Measurements from ENCODE around the gene KCNJ16.

The KCNJ16 gene

DNA sequence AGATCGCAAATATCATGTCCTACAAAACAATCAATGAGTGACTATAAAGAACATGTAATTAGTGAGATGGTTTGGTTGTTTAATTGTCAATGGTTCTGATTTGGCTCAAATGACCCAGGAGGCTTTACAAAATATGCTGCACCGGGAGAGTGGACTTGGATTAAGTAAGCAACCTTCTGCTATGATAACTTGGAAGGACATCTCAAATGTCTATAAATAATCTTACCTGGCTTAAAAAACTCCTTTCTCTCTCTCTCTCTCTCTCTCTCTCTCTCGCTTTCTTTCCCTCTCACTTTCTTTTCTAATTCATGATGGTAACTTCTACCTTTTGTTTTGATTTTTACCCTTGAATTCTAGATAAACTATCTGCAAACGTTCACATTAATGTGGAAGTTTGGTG lies 108.5 kb downstream of the KCNJ16 start:
- no peaks in the 10 kb centered on the region for H3K9me2 ChIP-seq (replicated peaks; ENCODE audit: control insufficient read depth, low read length)
- H3K27ac ChIP-seq (ENCODE audit: low read depth, low read length), result no peak overlapping the region
- H3K27me3 ChIP-seq (ENCODE audit: control insufficient read depth, low read length), result no peaks in the 10 kb centered on the region; the same call in 1 of the 2 replicates
- TF ChIP-seq, protein P1, sequence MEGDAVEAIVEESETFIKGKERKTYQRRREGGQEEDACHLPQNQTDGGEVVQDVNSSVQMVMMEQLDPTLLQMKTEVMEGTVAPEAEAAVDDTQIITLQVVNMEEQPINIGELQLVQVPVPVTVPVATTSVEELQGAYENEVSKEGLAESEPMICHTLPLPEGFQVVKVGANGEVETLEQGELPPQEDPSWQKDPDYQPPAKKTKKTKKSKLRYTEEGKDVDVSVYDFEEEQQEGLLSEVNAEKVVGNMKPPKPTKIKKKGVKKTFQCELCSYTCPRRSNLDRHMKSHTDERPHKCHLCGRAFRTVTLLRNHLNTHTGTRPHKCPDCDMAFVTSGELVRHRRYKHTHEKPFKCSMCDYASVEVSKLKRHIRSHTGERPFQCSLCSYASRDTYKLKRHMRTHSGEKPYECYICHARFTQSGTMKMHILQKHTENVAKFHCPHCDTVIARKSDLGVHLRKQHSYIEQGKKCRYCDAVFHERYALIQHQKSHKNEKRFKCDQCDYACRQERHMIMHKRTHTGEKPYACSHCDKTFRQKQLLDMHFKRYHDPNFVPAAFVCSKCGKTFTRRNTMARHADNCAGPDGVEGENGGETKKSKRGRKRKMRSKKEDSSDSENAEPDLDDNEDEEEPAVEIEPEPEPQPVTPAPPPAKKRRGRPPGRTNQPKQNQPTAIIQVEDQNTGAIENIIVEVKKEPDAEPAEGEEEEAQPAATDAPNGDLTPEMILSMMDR (IDR thresholded peaks at IDR 0.05; ENCODE audit: low read depth, low read length, poor library complexity, severe bottlenecking), result no peak
- no peak for TF ChIP-seq EZH2phosphoT487 (IDR thresholded peaks at IDR 0.05; ENCODE audit: borderline replicate concordance, low read length)
- no peaks in the 10 kb centered on the region for H3K36me3 ChIP-seq (ENCODE audit: control insufficient read depth, low read length)
- no peaks in the 10 kb centered on the region for H4K20me1 ChIP-seq (ENCODE audit: control insufficient read depth, insufficient read depth, low read depth, low read length)
- H3K4me1 ChIP-seq (ENCODE audit: control insufficient read depth, low read length), result no peaks in the 10 kb centered on the region
- H3K9me3 ChIP-seq (ENCODE audit: control insufficient read depth, insufficient read depth, low read length), result no peaks in the 10 kb centered on the region
- H3K4me2 ChIP-seq (ENCODE audit: low read length), result no peak overlapping the region
- H3K79me2 ChIP-seq (ENCODE audit: control insufficient read depth, low read length), result no peaks in the 10 kb centered on the region
- H3F3A ChIP-seq (ENCODE audit: control insufficient read depth, insufficient read depth), result no peaks in the 10 kb centered on the region
- H3K4me3 ChIP-seq (ENCODE audit: low read length), result no peak overlapping the region

DNA sequence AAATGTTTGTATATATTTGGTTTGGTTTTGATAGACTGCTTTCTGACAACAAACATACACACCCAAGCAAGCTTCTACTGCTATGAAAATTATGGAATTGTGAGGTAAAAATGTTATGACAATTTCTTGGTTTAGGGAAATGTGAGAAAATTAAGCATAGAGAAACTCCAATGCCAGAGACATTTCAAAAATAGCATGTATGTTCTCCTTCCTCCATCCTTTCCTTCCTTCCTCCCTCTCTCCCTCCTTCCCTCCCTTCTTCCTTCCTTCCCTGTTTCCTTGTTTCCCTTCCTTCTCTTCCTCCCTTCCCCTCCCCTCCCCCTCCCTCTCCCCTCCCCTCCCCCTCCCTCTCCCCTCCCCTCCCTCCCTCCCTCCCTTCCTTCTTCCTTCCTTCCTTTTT lies 109.2 kb downstream of the KCNJ16 start:
- TF ChIP-seq, protein P1 (IDR thresholded peaks at IDR 0.05; ENCODE audit: low read depth, low read length, poor library complexity, severe bottlenecking), result no peak
- no peak for TF ChIP-seq EZH2phosphoT487 (IDR thresholded peaks at IDR 0.05; ENCODE audit: borderline replicate concordance, low read length)
- Histone ChIP-seq H3K9me2 (replicated peaks; ENCODE audit: control insufficient read depth, low read length) (no peaks in the 10 kb centered on the region), H3K27ac (ENCODE audit: low read depth, low read length) (no peak overlapping the region), H3K79me2 (ENCODE audit: control insufficient read depth, low read length) (no peaks in the 10 kb centered on the region), H3K27me3 (ENCODE audit: control insufficient read depth, low read length) (no peaks in the 10 kb centered on the region; the same call in 1 of the 2 replicates), H3K4me1 (ENCODE audit: control insufficient read depth, low read length) (no peaks in the 10 kb centered on the region), H4K20me1 (ENCODE audit: control insufficient read depth, insufficient read depth, low read depth, low read length) (no peaks in the 10 kb centered on the region), H3K4me2 (ENCODE audit: low read length) (no peak overlapping the region), H3K4me3 (ENCODE audit: low read length) (no peak overlapping the region), H3F3A (ENCODE audit: control insufficient read depth, insufficient read depth) (no peaks in the 10 kb centered on the region), H3K9me3 (ENCODE audit: control insufficient read depth, insufficient read depth, low read length) (no peaks in the 10 kb centered on the region), H3K36me3 (ENCODE audit: control insufficient read depth, low read length) (no peaks in the 10 kb centered on the region)

DNA sequence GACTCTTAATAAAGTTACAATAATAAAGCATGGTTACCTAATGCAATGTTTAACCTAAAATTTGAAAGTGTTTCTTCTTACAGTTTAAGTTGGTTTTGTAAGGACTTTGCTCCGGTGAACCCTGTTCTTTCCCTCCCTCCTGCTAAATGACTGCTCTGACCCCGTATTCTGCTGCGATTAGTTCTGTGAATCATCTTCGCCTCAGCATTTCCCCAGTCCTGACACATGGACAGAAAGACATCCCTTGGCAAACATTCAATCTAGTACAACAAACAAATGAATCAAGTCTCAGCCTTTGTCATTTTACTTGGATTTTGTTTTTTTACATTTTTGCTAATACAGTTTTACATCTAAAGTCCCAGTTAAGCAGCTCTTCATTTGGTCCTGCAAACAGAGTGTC lies 109.7 kb downstream of the KCNJ16 start:
- Histone ChIP-seq H4K20me1 (ENCODE audit: control insufficient read depth, insufficient read depth, low read depth, low read length) (no peaks in the 10 kb centered on the region), H3K9me3 (ENCODE audit: control insufficient read depth, insufficient read depth, low read length) (no peaks in the 10 kb centered on the region), H3F3A (ENCODE audit: control insufficient read depth, insufficient read depth) (no peaks in the 10 kb centered on the region), H3K79me2 (ENCODE audit: control insufficient read depth, low read length) (no peaks in the 10 kb centered on the region), H3K36me3 (ENCODE audit: control insufficient read depth, low read length) (no peaks in the 10 kb centered on the region), H3K4me3 (ENCODE audit: low read length) (no peak overlapping the region), H3K9me2 (replicated peaks; ENCODE audit: control insufficient read depth, low read length) (no peaks in the 10 kb centered on the region), H3K27me3 (ENCODE audit: control insufficient read depth, low read length) (no peaks in the 10 kb centered on the region; the same call in 1 of the 2 replicates), H3K4me1 (ENCODE audit: control insufficient read depth, low read length) (no peaks in the 10 kb centered on the region), H3K27ac (ENCODE audit: low read depth, low read length) (no peak overlapping the region), H3K4me2 (ENCODE audit: low read length) (no peak overlapping the region)
- TF ChIP-seq EZH2phosphoT487 (IDR thresholded peaks at IDR 0.05; ENCODE audit: borderline replicate concordance, low read length), result no peak
- TF ChIP-seq, protein P1 (IDR thresholded peaks at IDR 0.05; ENCODE audit: low read depth, low read length, poor library complexity, severe bottlenecking), result no peak
